Amygdala (tissue), 56 donors: Measurements from ENCODE around the gene ATG7.
"Not testable (repeated sequence)": the region's sequence is repeated elsewhere in the genome, so short reads cannot be mapped to it uniquely, and the experiment has no call there.

ENCODE experiments used
- DNase-seq, 56 donors: peaks; one replicate each; lab custom pipeline; 2025; lab: John Stamatoyannopoulos, UW

Gene ATG7

DNA sequence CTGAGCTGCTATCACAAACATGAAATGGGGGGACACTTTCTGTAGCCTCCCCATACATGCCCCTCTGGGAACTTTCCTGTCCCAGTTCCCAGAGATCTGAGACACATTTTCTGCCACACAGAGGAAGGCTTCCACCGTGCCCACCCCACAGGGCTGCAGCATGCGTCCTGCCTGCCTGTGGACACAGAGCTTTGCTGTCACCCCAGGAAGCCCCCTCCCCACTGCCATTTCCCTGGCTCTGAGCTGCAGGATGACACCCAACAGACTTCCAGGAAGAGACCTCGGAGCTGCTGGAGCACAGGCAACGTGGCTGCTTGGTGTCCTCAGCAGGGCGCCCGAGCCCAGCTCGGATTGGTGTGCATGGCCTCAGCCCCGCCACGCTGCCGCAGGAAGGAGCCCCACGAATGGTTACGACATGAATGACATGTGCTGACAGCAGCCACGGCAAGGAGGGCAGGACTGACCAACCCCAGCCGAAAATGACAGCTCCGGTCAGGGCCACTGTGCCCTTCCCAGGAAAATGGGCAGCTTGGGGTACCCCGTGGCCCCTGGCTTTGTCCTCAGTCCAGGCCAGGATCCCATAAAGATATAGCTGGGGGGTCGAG, 290.2 kb downstream of the ATG7 start:
- no peak for DNase-seq

DNA sequence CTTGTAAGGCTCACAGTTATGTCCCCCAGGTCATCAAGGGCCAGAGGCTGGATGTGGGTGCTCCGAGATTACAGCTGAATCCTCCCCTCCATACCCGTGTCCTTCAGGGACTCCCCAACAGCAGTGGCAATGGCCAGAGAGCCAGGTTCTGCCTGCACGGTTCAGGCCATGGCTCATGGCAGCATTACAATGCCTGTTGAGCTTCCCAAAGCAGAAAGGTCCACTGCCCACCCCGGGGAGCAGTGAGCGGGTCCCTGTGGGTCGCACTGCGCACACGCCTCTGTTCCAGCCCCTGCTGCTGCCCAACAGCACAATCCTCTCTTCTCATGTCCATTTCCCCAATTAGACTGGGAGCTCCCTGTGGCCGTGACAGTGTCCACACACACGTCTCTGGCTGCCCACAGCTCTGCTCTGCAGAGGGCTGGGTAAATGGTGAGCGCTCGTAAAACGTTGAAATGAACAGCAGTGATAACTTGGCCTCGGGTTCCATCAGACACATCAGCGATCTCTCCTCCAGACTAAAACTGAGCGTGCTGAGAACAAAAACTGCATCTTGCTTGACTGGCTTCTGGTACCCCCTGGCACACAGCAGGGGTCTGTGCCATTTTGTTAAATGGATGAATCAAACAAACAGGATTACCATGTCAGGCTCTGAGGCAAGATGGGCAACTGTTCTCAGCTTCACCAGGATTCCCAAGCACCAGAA, 291.1 kb downstream of the ATG7 start:
- no peak for DNase-seq

DNA sequence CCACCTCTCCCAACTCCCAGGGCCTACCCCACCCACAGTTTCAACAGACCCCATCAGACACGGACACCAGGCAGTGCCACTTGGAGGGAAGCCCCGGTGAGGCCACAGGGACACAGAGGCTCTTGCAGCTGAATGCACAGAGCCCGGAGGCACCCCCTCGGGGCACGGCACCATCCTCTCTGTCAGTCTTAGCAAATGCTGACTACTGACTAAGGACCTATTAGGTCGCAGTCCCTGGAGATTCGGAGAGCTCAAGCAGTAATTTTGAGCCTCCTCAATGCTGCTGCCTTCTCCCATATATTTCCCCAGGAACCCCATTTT, 291.6 kb downstream of the ATG7 start:
- no peak for DNase-seq

DNA sequence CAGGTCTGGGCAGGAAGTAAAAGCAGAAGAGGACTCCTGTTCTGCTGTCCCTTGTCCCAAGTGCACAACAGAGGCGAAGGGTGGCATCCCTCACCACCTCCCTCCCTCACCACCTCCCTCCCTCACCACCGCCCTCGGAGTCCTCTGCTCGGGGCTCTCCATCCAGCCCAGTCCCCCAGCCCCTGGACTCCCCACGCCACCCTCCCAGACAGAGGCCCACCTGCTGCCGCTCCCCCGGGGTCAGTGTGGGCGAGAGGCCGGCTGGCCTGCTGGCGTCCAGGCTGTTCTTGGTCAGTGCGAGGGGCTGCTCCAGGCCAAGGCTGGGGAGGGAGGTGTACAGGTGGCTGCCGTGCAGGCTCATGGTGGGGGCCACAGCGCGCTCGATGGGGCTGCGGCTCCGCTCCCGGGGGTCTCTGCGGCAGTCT, 292.4 kb downstream of the ATG7 start:
- no peak for DNase-seq

DNA sequence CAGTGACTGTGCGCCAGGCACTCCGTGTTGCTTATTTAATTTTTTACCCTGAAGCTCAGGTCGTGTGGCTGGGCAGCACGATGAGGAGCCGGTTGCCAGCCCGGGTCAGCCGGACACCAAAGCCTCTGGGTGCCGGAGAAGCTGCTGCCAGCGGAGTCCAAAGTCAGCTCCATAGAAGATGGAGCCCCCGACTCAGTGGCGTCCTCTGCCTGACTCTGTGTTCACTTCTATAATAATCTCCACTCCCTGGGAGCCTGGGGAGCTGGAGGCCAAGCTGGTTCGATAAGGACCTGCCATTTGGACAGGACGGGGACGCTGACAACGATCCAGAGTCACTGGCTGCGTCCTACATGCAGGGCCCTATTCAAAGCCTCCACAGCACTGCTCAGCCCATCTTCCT, 292.9 kb downstream of the ATG7 start:
- DNase-seq: no peak

DNA sequence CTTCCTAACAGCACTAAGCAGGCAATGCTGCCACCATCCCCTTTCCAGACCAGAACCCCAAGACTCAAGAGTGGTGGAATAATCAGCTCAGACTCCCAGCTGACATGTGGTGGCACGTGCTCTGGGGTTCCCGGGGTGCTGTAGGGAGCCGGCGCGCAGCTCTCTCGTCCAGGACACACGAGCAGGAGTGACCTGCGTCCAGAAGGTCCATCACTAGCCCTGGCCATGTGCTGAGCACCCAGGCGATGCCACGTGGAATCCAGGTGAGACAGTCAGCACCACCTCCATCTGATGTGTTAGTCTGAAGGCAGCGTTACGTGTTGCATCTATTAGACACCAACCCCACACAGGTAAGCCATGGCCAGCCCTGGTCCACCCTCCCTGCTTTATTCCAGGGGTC, 293.3 kb downstream of the ATG7 start:
- DNase-seq: no peak

DNA sequence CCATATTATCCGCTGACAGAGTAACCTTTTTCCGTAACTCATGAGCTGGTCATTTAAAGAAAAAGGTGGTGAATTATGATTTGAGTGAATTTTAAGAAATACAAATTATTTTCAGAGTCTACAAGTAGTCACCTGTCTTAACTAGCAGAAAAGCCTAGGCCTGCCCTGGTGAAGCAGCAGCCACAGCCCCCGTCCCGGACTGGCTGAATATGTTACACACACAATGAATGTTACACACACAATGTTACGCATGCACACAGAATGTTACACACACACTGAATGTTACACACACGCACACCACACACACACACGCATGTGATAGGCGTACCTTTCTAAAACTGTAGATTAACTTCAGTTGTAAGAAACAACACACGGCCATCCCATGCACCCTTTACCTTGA, 293.7 kb downstream of the ATG7 start:
- no peak for DNase-seq

DNA sequence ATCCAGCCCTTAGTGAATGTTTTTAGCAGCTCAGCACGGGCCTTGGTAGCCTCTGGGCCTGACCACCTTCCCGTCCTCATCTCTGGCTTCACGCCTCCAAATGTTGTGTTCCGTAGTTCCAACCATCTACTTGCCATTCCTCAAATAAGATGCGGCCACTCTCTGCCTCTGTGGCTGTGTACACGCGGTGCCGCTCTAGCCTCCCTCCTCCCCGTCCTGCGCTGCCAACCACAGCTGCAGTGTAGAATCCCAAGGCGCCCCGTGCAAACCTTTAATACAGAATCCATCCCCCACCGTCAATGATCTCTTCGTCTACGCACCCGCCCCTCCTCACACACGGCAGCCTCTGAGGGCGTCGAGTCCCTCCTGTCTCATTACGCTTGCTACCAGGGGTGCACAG, 294.3 kb downstream of the ATG7 start:
- no peak for DNase-seq

DNA sequence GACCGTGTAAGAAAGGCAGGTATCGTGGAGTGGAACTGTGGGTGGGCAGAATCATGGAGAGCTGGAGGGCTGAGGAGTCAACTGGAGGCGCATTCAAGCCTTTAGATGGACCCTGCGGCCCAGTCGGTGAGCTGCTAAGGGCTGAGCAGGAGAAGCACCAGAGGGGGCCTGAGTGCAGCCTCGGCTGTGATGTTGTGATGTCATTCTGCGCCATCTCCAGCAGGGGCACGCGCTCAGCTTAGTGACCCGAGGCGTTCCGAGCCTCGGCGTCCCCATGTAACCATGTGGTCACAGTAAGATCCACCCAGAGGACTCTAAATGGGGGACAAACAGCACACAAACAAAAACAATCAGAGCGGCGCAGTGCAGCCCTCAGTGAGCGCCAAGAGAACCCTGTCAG, 294.7 kb downstream of the ATG7 start:
- DNase-seq: no peak

DNA sequence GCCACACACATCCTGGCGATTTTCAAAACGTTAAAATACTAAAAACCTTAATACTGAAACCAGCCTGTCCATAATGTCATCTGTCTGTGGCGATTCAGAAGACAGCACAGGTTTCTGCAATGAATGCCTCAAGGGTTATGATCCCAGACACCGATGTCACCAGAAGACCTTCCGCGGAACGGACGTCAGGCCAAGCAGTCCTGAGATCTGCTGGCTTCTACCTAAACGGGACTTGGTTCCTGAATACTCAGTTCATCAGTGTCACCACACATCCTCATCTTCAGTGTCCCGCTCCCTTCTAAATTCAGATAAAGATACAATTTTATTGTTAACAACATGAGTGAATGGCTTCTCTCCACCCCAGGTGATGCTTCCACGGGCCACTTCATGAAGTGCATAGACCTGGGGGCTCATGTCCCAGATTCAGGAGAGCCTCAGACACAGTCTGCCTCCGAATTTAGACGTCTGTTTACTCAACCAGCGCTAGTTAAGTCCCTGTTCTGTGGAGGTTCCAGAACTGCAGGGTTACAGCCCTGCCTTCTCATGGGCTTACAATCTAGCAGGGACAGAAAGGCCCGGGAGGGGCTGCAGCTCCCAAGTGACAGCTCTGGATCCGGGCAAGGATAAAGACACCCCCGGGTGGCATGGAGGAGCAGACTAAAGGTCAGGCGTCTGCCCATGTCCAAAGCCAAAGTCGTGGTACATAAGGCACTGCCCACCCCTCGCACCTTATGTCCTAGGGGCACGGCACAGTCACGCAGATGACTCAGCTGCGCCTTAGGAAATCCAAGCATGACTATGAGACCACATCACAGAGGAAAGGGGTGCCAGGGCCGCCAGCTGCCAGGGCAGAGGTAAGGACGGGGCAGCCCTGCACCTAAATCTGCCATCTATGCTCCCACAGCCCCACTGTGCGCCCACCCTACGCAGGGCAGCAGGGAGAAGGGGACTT, 295.6 kb downstream of the ATG7 start:
- DNase-seq: no peak

DNA sequence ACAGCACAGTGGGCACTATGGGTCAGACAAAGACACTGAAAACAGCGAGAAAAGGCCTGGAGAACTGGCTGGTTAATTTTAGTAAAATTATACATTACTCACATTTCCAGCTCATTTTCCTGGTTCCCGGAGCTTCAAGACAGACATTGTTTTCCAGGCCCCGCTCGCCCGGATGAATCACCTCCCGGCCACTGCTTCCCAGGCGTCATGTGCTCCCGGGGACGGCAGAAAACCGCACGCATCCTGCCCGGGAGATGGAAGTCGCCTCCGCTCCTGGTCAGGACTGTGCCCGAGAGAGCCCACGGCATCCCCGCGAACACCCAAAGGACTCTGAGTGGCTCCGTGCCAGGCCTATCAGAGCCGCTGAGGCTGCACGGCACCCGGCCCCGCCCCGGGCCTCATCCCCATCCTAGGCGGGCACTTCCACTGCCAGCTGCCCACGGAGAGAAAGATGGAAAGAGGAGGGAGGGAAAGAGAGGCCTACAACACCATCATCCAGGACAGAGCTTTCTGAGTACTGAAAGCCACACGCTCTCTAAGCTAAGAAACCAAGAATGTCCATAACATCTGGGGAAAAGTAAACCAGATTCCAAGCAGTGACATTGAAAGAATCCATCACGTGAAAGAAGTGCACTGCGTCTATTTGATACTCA, 296.4 kb downstream of the ATG7 start:
- DNase-seq: peak in 43 of 56 donors; percentile 24 to 90 (median 68)

DNA sequence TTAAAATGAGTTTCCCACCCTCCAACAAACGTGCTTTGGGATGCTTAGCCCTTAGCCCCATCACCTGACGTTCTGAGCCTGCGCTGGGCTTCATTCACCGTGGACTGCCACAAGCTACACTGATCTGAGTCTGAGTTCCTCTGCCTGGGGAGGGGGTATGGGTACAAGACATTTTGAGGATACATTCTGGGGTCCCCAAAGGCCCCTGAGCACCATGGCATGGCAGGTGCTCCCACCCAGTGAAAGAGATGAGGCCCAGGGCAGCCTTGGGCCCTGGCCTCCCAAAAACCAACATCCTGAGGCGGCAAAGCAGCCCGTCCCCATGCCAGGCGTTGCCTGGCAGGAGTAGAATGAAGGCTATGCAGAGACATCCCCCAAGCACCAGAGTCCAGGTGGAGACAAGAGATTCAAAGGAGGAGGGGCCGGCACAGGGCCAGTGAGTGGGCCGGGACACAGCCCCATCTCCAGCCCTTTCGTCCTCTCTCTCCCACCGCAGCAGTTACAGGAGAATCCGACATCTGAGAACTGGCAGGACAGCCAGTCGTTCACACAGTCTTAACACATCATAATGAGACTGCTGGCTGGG, 297.1 kb downstream of the ATG7 start:
- no peak for DNase-seq

DNA sequence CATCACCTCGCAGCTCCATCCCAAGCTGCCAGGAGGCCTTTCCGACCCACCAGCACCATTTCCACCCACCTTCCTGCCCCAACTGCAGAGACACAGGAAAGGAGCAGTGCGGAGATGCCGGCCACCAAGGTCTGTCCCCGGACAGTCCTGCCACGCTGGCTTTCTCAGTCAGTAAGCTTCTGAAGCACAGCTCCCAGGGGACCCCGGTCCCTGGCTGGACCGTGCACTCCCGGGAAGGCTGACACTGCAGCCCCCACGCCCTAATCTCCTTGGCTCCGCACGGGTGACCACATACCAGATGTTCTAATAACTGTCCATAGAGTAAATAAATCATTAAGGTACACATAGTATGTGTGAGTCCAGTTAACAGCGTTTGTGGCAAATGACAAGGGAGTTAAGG, 298.1 kb downstream of the ATG7 start:
- no peak for DNase-seq

DNA sequence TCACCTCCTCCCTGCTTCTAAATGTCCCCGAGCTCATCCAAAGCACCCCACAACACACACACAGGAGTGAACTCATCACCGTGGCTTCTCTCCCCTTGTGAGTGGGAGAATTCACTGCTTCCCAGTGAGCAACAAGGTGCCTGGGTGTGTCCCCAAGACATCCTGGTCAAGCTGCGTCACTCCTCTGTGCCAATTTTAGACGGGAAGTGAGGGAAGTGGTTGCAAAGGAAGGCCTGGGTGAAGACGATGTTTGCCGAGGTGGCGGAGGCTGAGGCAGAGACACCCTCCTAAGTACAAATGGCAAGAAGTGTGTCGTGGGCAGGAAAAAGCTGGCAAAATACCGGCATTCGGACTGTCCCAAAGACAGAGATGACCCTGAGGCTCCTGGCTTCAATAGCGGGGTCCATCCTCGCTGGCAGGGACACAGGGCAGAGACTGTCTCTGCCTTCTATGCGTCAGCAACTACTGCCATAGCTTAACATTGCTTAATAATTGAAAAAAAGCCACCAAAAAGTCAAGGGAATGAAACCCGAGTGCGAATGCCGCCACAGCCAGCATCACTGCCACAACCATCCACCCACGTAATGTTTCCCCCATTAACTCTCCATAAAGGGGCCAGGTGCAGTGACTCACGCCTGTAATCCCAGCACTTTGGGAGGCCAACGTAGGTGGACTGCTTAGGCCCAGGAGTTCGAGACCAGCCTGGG, 298.7 kb downstream of the ATG7 start:
- DNase-seq: no peak

DNA sequence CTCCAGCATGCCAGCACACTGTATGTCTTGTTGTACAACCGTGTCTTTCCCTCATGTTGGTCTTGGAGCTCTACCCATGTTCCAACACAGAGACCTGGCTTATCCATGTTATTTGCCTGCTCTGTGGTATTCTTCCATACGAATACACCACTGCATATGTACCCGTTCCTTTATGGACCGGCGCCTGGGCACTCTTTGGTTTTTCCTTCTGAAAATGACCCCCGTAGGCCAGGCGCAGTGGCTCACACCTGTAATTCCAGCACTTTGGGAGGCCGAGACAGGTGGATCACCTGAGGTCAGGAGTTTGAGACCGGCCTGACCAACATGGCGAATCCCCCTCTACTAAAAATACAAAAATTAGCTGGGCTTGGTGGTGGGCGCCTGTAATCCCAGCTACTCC, 300.5 kb downstream of the ATG7 start:
- not testable (repeated sequence) for DNase-seq

DNA sequence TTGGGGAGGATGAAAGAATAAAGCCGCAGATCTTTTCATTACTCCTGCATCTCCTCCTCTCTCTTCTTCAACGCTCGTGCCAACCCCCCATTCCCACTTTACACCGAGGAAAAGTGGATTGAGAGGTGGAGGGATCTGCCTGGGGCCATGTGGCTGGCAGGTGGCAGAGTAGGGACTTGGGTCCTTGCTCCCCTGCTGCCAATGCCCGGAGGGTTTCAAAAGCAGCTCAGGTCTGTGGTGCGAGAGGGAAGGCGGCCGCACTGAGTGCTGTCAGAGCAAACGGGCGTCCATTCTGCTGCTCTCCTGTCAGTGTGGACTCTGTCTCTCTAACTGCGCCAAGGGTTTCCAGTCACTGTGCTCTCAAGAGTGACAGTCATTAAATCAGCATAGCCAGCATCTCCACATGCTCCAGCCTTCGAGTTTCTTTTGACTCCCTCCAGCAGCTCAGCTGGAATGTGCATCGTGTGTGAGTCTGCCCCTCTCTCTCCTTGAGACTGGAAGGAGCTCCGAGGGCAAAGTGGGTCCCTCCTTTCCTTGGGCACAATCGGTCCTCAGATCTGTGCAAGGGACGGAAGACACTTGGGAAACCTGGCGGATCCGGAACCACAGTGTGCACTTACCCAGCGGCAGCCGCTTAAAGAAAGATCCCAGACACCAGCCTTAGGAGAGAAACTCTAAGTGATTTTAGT, 302.9 kb downstream of the ATG7 start:
- DNase-seq: no peak

DNA sequence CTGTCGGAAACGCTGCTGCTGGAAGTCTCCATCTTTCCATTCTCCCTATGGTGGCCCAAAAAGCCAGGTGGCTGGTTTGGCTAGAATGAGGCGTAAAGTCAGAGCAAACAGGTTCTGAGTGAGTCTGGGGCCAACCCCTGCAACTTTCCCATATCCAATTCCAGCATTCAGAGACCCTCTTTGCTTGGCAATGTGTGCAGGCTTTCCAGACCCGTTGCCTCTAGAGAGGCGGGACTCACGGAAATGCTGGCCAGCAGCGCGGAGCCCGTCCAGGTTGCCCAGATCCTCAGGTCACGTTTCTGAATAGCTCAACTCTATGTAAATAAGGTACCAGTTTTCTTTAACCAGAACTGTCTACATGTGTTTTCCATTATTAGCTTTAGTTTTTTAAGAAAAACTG, 303.5 kb downstream of the ATG7 start:
- DNase-seq: no peak

DNA sequence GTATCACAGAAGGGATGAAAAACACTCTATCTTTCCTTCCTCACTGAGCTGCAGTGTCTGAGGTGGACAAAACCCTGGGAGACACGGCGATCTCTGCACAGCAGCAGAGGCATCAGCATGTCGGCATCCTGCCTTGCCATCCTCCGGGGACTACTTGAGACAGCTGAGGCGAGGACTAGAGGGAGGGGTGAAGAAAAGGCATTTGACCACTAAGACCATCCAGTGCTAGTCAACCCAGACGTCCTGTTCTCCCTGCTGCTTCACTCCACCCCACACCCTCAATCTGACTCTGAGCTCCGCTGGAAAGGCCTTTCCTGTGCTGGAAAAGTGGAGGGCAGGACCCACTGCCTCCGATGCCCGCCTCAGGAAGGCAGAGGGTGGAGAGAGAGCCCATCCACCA, 304.3 kb downstream of the ATG7 start:
- no peak for DNase-seq

DNA sequence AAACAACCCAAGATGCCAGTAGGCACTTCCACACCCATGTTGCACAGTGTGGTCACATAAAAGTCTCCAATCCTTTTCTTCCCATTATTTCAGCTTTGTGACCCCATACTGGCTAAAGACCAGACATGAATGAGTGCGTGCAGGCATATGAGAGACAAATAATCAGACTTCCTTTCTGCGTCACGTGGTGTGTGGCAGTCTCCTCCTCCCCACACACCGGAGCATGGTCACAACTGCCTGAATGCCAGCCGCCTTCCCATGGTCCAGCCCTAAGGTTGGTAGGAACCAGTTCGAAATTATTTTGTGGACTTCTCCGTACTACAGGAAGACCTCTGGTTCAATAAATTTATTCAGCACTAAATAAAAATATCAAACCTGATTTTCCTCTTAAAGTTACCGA, 306.0 kb downstream of the ATG7 start:
- no peak for DNase-seq

DNA sequence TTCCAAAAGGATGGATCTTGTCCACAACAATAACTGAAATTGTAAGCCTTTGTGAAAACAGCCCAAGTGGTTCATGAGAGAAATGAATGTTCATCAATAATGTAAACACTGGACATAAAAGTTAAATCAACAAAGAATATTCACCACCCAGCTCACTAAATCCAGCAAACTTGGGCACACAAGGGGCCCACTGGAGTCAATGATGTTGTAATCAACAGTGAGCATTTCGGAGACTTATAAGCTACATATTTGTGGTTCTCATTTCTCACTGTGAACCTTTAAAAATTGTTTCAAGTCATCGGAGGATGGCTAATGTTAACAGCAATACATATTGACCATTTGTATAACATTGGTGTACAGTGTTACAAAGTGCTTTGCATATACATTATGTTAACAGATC, 308.4 kb downstream of the ATG7 start:
- DNase-seq: no peak
